GM19035 (cell line): Measurements from ENCODE around the gene CPSF2.
A peak's percentile ranks its signal among the peaks of the same experiment; 100 is the strongest.

ENCODE experiments used
- ATAC-seq: cut with Tn5 transposase; IDR thresholded peaks from one replicate; pipeline ENCODE4 v1.9.1; 2021; ENCODE audit not compliant: unreplicated experiment

CPSF2 gene

GRCh38 chr14:92121670-92122350, at the start of gene CPSF2, which contains the start of gene NDUFB1:
TSS of gene CPSF2 (plus strand) at chr14:92121969. CDS start at chr14:92130985, 9,016 bp downstream.
TSS of gene NDUFB1 (minus strand) at chr14:92121706. CDS start at chr14:92117637, 4,069 bp downstream.
- ATAC-seq: peak; percentile 86

GRCh38 chr14:92074555-92074954, 47.2 kb upstream of the CPSF2 start:
- no peak for ATAC-seq

DNA sequence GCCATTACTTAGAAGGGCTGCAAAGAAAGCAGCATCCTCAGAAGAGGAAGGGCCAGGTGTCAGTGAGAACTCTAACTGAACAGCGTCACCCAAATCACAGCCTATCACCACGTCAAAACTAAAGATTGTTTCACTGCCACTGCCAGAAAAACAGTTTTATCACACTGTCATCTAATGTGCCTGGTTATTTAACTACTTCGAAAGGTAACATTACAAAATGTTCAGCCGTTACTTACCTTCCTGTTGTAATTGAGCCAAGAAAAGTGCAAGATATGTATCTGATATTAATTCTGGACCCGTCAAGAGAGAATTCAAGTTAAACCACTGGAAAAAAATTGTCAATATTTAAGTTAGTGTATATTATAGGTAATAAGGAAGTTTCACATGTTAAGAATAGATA, 33.3 kb upstream of the CPSF2 start:
- ATAC-seq: no peak

GRCh38 chr14:92093320-92093719, 28.4 kb upstream of the CPSF2 start:
- ATAC-seq: no peak

DNA sequence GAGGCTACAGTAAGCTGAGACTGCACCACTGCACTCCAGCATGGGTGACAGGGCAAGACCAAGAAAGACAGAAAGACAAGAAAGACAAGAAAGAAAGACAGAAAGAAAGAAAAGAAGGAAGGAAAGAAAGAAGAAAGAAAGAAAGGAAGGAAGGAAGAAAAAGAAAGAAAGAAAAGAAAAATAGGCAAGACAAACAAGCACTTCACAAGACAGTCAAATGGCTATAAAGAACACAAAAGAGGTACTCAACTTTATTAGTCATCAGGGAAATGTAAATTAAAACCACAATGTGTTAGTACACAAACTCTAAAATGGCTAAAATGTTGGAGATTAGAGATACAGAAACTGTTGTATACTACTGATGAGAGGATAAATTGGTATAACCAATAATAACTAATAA, 22.0 kb upstream of the CPSF2 start:
- no peak for ATAC-seq

DNA sequence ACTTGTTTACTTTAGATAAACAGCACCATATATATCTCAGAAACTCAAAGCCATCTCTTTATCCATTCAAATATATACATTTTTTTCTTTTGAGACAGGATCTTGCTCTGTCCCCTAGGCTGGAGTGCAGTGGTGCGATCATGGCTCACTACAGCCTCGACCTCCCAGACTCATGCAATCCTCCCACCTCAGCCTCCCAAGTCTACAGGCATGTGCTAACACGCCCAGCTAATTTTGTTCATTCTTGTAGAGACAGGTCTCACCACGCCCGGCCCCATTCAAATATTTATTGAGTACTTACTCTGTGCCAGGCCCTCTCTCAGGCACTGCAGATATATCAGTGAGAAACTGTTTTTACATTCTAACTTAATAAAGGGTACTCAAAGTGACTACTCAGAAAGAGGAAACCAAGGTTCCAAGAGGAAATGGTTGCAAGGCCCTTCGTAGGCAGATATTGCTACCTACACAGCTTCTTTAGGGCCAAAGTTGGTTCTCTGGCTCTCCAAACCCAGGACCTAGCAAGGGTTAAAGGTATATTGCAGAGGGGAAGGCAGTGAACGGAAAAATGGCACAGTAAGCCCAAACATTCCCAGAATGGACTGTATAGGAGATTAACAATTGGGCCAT, 18.3 kb upstream of the CPSF2 start:
- no peak for ATAC-seq

DNA sequence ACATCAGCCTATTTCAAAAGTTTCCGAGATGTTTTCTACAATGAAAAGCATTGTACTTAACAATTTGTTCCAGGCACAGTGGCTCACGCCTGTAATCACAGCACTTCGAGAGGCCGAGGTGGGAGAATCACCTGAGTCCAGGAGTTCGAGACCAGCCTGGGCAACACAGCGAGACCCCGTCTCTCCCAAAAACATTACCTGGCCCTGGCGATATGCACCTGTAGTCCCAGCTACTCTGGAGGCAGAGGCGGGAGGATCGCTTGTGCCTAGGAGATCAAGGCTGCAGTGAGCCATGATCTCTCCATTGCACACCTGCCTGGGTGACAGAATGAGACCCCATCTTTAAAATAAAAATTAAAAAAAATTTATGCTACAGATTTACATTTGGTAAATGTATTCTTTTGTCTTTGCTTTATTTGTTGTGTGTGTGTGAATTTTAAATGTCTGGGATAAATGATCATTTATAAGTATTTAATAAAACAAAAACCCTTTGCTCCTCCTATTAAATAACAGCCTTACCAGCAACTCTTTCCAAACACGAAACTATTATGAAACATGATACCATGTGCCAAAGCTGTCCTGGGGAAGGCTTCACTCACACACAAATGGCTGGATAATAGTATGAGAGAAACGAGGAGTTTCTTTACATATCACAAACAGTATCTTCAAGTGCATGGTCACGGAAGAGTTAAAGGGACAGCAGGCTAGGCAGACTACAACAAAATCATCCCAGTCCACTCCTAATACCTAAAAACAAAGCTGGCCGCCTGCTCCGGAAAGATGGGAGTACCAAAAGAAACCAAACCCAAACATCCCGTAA, 16.5 kb upstream of the CPSF2 start:
- ATAC-seq: no peak

- no peak for ATAC-seq
These were observed 16.0 kb upstream of the CPSF2 start for GRCh38 chr14:92105893-92106142.

DNA sequence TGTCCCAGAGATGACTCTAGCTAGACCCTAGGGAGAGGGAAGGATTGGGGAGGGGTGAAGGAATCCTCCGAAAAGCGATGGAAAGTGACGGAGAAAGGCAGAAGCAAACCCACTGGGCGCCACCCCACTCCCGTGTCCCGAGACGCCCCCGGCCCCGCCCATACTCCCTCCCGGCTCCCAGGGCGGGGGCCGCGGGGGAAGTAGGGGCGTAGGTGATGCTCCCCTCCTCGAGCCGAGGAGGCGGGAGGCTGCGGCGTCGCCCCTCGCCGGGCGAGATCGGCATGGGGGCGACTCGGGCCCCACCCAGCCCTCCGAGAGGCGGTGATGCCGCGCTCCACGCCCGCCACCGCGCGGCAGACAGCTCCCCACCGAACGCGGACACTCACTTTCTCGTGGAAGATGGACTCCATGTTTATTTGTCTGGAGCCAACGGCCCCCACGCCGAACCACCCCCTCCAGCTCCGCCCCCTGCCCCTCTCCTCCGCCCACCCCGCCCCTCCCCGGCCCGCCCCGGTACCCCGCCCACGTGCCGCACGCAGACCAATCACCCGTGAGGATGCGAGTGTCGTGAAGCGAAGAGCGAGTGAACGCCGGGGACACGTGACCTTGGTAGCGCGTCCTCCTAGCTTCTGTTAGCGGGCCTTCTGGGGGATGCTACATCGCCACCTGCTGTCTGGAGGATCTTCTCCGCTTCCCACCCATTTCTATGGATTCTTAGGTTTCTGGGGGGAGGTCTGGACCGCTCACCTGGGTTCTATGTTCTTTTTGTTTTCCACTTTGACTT, 15.4 kb upstream of the CPSF2 start, which contains the start of gene ATXN3:
Gene ATXN3 (minus strand): TSS at position 440 of the 784 bp plus-strand sequence. CDS start 30 bp downstream, at position 410.
- peak; percentile 89 for ATAC-seq

DNA sequence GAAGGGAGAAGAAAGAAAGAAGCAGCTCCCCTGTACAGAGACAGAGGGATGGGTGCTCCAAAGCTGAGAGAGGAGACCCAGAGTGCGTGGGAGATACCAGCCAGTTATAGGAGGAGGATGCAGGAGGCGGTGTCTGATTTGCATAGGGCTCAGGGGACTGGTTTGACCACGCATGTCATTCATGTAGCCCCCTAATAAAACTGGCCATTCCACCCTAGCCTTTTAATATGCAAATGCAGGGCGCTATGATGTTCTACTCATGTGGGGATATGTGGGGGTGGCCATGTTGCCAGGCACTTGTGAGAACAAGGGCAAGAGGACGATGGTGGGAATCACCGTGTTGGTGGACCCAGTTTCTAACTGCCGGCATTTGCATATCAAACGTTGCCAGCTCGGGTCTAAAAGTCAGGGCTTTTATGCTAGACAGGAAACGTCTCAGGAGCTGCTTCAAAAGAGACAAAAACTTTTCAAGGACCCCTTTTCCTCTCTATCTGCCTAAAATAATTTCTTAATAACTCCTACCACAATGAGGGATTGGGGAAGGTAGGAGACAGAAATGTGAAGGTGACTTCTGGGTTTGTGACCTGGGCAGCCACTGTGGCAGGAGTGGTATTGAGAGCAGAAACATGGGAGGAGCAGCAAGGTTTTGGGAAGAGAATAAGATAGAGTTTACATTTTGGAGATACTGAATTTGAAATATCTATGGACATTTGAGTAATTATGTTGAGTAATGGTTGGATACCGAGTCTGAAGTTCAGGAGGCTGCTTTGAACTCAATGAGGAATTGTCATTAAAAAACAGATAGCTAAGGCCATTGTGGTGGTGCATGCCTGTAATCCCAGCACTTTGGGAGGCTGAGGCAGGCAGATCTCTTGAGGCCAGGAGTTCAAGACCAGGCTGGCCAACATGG, 13.2 kb upstream of the CPSF2 start:
- ATAC-seq: no peak

DNA sequence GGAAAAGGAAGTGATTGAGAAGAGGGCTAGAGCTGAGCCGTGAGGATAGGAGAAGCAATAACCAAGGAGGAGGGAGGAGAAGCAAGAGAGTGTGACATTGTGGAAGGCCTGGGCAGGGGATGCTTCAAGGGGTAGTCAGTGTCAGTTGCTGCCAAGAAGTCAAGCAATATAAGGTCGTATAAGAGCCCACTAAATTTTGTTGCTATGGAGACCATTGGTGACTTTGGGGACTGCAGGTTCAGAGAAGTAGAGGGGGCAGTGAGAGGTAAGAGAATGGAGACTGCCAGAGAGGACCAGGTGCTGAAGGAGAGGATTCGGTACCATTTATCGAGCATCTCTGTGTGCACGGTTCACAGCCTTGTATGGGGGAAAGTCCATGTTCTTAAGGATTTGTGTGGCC, 12.3 kb upstream of the CPSF2 start:
- no peak for ATAC-seq

DNA sequence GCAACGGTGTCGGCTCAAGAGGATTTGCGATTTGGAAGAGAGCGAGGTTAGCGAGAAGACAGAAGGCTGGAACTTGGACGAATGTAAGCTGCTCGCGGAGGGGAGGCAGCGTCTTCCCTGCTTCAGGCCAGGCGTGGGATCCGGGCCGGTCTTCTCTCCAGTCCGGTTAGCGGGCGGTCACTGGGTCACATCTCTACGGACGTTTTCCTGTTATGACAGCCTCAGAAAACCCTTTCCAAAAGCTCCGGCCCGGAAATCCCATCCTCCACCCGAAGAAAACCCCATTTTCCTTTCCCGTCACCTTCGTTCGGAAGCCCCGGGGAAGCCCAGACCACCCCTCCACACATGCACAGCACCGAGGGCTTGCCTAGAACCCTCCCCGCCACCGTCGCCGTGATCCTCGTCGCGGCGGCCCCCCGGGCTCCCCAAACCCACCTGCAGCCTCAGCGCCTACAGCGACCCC, 531 bp upstream of the CPSF2 start:
- ATAC-seq: peak; percentile 21

DNA sequence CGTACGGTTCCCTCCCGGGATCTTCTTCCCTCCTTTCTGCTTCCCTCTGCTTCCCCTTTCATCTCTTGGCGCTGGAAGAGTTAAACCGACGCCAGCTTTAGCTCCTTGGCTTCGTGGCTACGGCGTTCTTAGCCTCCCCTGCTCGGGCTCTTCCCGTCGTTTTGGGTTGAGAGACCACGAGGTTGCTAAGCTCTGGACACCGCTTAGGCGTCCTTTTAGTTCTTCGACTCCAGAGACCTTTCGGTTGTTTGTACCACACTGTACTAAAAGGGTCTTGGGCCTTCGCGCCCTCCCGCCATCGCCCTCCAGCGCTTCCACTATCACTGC, 545 bp downstream of the CPSF2 start:
- ATAC-seq: peak; percentile 11

GRCh38 chr14:92122761-92123160, 992 bp downstream of the CPSF2 start:
- ATAC-seq: no peak

DNA sequence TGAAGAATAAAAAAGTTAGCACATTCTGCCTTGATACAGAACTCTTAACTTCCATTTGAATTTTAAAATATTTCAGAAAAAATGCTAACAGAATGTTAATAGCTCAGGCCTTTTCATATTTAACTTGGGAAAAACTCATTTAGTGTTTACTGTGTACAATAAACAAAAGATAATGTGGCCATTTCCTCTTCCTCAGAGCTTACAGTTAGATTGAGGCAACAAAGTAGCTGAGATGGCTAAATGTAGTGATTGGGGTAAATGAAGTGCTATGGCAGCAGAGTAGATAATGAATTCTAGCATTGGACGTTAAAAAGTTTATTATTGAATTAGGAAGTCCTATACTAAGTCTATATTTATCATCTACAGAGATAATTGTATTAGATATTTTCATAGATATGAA, 12.7 kb downstream of the CPSF2 start:
- no peak for ATAC-seq

DNA sequence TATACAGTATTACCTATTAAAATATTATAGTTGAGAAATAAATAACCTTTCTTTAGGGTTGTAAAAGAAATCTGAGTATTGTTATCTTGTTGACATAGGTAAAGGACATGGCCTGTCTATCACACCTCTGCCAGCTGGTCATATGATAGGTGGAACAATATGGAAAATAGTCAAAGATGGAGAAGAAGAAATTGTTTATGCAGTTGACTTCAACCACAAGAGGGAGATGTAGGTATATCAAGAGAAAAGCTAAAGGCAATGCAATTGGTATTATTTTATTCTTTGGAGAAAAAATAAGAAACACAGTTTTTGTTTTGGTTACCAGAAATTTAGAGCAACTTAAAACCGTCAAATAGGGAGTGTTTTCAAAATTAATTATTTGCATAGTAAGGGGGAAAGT, 13.5 kb downstream of the CPSF2 start:
- no peak for ATAC-seq

DNA sequence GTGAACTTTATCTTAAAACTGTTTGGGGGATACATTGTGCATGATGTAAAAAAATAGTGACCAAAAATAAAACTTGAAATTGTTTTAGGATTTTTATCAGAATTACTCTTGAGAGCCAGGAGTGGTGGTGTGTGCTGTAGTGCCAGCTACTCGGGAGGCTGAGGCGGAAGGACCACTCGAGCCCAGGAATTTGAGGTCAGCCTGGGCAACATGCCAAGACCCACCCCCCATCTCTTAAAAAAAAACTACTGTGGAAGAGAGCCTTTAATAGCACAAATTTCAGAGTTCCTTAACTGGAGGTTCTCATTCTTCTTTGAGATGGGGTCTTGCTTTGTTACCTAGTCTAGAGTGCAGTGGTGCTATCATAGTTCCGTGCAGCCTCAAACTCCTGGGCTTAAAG, 21.5 kb downstream of the CPSF2 start:
- ATAC-seq: no peak

GRCh38 chr14:92143962-92144361, 22.2 kb downstream of the CPSF2 start:
- no peak for ATAC-seq

- no peak for ATAC-seq
These were observed 22.9 kb downstream of the CPSF2 start for GRCh38 chr14:92144708-92145107.

GRCh38 chr14:92153581-92153980, 31.8 kb downstream of the CPSF2 start:
- no peak for ATAC-seq
